HG03139 (cell line): ENCODE measurements around the gene PYGL.
"Not testable (repeated sequence)": the region's sequence is repeated elsewhere in the genome, so short reads cannot be mapped to it uniquely, and the experiment has no call there.

Experiments
- ATAC-seq: cut with Tn5 transposase; IDR thresholded peaks from one replicate; pipeline ENCODE4 v1.9.1; 2021; ENCODE audit not compliant: unreplicated experiment

Gene PYGL

DNA sequence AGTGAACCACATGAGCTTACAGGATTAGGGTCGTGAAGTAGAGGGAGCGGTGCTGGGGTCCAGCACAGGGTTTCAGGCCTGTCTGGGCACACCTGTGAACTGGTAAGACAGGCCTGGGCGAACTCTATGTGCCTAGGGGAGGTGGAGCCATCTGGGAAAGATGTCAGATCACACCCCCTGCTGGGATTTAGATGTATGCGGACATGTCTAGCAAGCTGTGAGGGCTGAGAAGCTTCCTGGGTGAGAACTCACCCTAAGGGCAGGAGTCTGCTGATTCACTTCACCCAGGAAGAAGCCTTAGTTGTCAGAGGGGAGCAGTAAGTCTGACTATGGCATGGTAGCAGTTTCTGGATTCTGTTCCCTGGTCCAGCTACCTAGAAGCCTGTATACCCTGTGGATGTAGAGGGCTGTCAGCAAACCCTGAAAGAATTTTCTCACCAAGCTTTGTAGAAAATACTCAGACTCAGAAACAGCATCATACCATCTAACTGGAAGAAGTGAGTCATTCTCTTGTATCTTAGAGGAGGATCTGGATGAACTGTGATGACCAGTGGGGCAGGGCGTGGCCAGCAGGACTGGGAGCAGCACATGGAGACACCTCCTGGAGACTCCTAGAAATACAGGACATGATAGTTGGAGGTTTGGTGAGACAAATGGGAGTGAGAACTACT, 11.2 kb upstream of the PYGL start:
- no peak for ATAC-seq

DNA sequence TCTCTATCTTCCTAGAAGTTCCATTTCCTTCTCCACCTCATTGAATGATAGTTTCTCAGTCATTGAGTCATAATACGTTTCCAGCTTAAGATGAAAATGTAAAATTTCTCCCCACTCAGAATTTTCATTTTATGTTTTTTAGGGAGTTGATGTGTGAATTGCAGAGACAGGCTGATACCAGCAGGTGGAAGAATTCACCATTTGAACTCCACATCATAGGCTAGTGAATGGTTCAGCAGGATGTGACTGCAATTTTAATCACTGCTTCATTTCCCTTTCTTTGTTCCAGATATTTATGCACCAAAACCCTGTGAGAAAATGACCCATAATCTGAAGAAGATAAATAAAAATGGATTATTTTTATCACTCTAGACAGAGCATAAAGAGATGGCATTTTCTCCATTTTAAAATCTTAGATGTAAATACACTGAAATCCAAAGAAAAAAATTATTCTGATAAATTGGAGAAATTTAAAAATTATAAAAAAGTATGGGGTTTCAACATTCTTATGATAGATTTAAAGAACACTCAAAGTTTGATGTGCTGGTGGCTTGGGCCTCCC, 10.6 kb upstream of the PYGL start:
- no peak for ATAC-seq

DNA sequence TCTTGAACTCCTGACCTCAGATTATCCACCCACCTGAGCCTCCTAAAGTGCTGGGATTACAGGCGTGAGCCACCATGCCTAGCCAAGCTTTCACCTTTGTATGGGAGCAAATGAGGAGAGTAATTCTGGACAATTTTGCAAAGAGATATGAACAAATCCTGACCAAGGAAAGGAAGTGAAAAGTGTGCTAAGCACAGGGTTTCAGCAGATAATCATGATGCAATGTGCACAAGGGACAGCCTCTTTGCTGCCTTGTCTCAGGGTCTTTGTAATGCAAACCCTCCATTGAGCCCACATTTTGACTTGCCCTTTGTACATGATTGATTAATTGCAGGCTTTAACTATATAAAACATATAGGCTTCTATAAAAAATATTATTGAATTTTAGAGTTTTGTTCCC, 9.2 kb upstream of the PYGL start:
- ATAC-seq: no peak

DNA sequence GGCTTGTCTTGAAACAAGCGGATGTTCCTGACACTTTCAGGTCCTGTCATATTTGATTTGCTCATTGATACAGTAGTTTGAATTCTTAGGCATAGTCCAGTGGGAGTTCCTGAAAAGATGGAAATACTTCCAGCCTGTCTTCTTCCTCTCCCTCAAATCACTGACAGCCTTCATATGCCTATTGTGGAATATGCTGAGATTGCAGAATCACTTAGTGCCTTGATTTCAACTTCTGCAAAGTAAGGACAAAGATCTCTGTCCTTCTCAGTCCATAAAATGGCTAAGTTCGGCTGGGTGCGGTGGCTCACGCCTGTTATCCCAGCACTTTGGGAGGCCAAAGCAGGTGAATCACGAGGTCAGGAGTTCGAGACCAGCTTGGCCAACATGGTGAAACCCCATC, 6.7 kb upstream of the PYGL start:
- no peak for ATAC-seq

DNA sequence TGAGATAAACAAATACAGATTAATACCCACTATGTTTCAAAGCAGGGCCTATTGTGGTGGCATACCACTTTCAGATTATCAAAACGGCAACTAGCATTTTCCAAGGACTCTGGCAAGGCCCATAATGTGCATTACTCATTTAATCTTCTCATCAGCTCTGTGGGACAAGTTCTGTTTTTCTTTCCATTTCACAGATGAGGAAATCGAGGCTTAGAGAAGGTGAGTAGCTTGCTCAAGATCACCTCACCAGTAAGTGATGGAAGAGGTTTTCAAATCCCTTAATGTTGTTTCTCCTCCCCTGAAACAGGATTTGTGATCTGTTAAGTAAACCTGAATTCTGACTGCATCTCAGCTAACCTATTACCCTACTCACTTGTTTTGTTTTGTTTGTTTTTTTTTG, 3.9 kb upstream of the PYGL start:
- ATAC-seq: no peak

DNA sequence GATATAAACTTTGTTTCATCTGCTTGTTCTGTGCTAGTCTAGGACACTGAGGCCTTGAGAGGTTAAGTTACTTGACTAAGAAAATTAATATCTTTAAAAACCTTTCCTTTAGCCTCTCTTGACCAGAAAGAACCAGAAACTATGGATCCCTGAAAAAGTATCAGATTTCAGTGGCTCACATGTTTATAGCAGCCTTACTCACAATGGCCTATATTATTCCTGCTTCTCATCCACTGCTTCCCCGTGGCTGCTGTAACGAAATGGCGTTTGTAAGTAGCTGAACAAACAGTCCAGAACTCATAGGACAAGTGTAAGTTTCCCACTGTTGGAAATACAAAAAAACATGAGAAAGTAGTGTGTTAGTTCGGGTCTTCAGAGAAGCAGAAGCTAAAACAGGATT, 3.2 kb upstream of the PYGL start:
- ATAC-seq: no peak

DNA sequence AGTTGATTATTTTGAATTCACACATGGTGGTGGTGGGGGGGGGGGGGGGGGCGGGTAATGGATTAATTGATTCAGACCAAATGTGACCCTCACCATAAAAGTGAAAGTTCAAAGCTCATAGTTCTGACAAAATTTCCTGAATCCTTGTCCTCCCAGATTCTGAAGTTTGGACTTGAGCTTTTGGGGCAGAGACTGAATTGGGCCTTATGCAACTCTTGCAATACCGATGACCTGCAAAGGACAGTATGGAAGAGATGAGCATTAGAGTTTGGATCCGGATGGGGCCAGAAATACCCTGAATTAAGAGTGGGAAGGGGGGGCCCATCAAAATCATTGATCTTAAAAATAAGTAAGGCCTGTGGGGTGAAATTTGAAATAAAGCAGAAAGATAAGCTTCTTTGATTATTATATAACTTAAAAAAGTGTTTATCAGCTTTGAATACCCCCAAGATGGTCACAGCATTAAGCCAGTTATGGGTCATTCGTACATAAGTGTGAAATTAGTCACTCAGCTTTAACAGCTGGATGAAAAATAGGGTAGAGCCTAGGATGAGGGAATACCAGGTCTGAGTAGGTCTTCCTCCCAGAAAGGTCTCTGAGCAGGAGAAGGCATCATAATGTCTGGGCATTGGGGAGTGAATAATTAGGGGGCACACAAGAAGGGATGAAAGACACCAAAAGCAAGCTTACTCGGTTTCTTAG, 2.1 kb upstream of the PYGL start:
- no peak for ATAC-seq

DNA sequence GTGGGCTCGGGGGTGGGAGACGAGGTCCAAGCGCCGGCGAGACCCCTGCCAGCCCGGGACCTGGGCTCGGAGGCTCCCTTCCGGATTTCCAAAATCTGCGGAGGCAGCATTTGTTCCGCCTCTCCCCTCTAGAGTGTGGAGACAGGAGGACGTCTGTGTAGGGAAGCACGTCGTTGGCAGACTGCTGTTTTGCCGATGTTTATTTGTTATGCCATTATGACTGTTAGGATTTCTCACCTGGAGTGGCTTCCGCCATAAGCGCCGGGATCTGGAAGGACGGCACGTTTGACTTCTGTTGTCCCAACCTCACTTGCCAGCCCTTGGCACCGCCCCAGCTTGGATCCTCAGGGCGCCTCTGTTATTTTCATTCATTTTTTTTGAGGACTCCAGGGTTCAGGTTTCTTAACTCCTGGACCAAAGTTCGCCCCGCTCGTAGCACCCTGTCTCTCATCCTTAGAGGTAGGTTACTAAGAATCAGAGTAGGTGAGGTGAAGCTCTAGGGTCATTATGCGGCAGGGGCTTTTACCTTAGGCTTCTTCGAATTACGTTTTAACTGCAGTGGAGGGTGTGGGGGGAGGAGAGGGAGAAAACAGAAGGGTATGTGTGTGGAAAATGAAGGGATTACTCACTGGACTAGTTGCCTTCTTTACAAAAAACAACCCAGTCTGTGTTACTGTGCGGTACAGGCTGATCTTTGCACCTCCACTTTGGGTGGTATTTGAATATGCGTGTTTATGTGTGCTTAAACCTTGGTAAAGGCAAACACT, 547 bp upstream of the PYGL start:
- ATAC-seq: no peak

DNA sequence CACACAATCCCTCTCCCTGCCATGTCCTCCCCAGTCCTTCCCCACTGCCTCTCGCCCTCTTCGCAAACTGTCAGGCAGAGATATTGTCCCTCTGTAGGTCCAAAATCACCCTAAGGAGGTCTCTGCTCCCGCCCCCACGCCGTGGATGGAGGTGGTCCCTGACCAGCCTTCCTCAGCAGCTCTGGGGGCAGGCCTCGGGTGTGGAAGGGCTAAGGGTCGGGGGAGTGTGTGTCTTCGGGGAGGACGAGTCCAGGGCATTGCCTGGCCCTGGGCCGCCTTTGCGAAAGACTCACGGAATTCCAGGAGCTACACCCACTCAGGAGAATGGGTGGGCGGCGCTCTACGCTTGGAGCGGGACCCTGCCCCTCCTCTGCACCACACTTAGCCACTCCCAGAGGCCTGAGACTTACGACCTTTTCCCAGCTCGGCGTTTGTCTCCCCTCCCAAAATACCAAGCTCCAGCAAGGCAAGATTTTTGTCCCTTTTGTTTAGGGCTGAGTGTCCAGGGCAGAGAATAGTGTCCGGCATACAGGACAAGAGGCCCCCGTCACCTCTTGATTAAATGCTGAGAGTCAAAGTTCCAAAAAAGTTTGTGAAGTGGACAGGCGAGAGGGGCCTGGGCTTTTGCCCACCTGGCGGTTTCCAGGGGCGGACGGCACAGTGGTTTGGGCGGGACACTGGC, 881 bp downstream of the PYGL start:
- ATAC-seq: no peak

DNA sequence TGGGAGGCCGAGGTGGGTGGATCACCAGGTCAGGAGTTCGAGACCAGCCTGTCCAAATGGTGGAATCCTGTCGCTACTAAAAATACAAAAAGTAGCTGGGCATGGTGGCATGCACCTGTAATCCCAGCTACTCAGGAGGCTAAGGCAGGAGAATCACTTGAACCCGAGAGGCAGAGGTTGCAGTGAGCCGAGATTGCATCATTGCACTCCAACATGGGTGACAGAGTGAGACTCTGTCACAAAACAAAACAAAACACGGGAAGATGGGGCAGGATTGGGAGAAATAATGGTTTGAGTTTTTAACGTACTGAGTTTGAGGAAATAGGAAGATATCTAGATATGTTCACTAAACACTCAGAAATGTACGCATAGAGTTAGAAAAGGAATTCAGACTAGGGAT, 2.6 kb downstream of the PYGL start:
- ATAC-seq: not testable (repeated sequence)

DNA sequence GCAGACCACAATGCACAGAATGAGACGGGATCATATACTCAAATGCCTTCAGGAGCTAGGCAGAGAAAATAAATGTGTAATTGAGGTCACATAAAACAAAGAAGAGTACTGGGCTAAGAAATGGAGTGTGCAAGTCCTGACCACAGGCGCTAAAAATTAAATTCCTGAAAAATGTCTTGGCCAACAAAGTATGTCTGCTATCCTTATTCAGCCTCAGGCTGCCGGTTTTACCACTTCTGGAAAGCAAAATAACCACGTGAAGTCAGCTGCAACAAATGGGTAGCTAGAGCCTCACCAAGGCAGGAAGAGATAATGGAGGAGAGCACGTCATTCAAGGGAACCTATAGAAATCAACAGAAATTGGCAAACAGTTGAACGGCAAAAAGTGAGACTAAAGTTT, 3.1 kb downstream of the PYGL start:
- ATAC-seq: no peak

DNA sequence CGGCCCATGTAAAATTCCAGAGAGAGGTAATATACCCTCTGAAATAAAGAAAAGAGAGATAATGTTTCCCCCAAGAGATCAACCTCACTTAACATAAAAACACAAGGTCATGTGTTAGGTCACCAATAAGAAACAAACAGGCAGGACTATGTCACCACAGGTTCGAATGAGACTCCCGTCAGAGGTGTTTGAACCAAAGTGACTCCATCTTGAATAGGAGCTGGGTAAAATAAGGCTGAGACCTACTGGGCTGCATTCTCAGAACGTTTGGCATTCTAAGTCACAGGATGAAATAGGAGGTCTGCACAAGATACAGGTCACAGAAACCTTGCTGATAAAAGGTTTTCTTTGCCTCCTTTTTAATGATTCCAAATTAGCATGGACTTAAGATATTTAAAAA, 6.5 kb downstream of the PYGL start:
- ATAC-seq: no peak

DNA sequence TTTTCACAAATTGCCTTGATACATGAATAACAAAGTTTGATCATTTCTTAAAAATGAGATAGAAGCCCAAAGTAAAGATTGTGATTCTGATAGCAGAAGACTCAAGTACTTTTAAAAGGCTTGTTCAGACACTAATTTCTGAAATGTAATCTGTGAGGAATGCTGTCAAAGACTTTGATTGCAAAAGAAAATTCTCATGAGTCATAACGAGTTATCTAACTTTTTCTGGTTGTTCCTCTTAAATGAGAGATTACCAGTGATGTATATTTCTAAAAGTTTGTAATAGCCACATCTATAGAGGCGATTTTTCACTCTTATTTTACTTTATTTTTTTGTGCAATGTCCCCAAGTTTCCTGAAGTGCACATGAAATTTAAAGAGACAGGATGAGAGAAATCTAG, 7.0 kb downstream of the PYGL start:
- no peak for ATAC-seq

DNA sequence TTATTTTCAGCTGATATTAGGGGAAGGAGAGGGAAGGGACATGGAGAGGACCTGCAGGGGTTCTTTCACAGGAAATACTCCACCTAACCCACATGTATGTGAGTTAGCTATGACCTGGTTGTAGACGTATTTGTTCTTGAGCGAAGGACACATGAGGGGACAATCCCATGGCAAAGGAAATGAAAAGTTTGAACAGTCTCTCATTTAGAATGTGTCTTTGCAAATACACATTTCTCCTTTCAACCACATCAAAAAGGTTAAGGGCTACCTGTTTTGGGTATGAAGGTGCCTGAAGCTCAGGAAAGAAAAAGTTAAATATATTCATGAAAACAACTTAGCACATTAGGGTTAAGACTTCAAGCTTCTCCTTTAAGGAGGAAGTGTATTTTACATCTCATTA, 7.4 kb downstream of the PYGL start:
- no peak for ATAC-seq

DNA sequence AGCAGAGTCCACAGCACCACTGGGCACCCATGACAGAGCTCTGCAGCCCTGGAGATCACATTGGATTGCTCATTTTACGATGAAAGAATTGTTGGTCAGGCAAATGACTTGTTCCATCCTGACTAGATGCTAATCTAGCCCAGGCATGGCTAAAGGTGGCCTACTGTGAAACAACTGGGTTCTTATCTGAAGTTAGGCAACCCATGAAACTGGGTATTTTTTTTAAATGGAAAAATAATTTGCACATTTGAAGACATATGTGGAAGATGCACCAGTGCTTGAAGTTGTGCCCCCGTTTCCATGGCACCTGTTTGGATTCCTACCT, 8.3 kb downstream of the PYGL start:
- ATAC-seq: no peak

DNA sequence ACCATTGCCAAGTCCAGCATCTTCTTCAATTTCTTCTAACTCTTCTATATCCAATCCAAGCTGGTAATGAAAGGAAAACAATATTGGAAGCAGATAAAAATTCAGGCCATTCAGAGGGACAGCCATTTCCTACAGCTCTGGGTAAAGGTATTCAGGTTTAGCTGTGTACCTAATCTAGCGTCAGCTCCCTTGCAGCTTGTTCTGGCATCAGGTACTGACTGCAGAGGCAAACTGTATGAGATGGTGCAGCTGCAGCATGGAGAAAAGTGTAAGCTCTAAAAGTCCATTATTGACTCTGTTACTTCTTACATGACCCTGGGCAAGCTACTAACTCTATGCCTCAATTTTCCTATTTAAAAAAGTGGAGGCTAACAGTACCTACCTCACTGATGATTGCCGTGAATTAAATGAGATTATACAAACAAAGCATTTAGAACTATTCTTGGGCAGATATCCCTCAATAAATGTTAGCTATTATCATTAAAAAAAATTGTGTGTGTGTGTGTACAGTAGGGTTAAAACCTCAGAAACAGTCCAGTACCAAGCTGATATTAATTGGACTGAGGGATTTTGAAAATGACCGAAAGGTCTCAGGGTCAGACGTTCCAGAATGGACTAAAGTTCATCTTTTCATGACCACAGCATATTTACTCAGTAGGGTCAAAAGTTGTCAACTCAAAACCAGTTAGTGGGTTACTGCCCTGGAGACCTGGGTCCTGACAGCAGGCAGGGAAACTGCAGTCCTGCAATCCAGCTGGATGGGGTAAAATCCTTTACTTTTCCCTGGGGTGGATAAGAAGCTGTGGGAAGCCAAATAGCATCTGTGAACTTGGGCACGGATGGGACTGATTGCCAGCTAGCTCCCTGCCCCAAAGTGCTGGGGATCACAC, 8.9 kb downstream of the PYGL start:
- no peak for ATAC-seq

DNA sequence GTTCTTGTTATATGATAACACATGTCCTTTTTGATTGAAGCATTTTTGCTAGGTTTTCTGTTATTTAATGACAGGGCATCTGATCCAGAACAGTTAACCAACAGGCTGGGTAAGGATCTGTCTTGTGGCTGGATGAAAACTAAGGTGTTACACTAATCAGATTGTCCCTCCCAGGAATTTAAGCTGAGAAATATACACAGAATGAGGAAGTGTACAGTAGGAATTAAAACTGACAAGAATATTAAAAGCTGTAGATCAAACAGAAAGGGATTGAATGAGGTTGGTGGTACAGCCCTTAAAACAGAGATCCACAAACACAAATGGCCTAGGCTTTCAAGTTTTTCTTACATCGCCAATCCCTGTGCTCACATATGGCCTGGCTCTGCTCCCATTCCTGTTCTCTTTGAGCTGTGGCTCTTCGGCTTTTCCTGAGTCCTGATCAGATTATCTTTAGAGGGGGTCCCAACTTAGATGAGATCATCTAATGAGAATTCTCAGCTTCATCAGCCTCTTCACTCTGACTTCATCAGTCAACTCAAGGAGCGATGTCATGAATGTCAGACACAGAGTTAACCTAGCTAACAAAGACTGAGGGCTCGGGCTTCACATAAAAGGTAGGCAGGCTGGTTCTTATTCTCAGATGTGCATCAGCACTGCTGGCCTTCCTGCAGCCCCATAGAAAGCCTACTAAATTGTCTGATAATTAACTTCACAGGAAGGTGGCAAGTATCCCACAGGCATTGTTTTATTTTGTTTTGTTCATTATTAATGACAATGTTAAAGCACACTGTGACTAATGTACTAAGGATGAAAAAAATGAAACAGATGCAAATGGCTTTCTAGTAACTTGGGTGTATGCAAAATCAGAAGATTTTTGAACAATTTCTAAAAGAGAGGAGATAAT, 11.4 kb downstream of the PYGL start:
- ATAC-seq: no peak

DNA sequence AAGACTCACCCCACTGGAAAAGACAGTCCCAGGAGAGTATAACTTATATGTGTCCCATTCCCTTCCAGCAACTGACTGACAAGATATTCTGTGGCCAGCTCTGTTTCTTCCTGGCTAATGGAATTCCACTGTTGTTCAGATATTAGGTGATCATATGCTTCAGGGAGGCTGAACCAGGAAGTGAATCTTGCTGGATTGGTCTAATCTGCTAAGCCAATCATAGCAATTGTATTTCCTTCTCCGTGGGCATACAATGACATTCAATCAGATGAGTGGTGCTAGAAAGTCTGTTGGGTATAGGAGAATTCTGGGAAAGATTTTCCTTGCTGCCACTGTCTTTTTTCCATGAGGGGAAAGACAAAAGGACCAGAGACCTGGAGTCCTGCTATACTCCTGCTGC, 12.1 kb downstream of the PYGL start:
- no peak for ATAC-seq

DNA sequence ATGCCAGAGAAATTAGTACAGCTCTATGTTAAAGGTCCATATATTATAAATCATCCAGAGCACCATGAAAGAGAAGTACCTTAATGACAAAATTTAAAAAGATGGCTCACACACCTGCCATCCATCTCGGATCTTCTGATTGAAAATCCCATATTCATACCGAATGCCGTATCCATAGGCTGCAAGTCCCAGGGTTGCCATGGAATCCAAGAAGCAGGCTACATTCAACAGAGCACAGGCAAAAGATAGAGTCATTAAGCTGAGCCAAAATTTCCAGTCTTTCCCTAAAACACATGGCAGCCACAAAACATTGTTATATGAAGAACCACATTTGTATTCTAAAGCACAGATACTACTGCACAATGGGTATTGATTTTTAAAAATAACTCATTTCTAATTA, 12.7 kb downstream of the PYGL start:
- no peak for ATAC-seq

DNA sequence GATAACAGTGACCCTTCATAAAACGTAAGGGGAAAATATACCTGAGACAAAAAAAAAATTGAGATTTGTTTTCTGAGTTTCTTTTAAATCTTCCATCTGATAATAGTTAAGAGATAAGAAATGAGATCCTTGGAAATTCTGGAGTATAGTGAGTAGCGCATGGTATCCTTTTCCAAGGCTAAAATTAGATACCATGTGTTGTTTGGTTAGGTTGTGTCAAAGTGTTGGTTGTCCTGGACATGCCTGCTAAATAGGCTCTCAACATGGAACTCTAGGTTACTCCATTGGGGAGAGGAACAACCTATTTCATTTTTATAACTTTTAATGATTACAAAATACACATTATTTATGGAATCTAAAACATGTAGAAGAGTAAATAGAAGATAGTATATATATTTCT, 14.8 kb downstream of the PYGL start:
- no peak for ATAC-seq
